ENCODE results near the gene BSND.

GRCh38 chr1:55050283-55050682, 51.5 kb downstream of the BSND start:
- TF ChIP-seq CTCF (IDR thresholded peaks at IDR 0.05) (no peak), EP300 (IDR thresholded peaks at IDR 0.05) (no peak)
